NCI-H345 (cell line): Measurements from ENCODE around the gene SF3B1.
"Not testable (repeated sequence)": the region's sequence is repeated elsewhere in the genome, so short reads cannot be mapped to it uniquely, and the experiment has no call there.

Experiments used
- DNase-seq: peaks from one replicate; lab custom pipeline; 2025; lab: John Stamatoyannopoulos, UW

Gene SF3B1

GRCh38 chr2:197433780-197434438 lies 919 bp downstream of the SF3B1 start:
- DNase-seq: no peak

- DNase-seq: not testable (repeated sequence)
Measured at GRCh38 chr2:197432527-197432926, 2.3 kb downstream of the SF3B1 start.

GRCh38 chr2:197431858-197432257 lies 3.0 kb downstream of the SF3B1 start:
- no peak for DNase-seq

- no peak for DNase-seq
Measured at GRCh38 chr2:197427986-197428385, 6.8 kb downstream of the SF3B1 start.

- no peak for DNase-seq
Measured at GRCh38 chr2:197426723-197427603, 7.9 kb downstream of the SF3B1 start.

- no peak for DNase-seq
Measured at GRCh38 chr2:197425550-197425949, 9.3 kb downstream of the SF3B1 start.

- DNase-seq: no peak
Measured at GRCh38 chr2:197423307-197423706, 11.5 kb downstream of the SF3B1 start.

GRCh38 chr2:197419438-197419837 lies 15.4 kb downstream of the SF3B1 start:
- DNase-seq: no peak

- DNase-seq: no peak
Measured at GRCh38 chr2:197416268-197416667, 18.6 kb downstream of the SF3B1 start.

- no peak for DNase-seq
Measured at GRCh38 chr2:197414515-197414914, 20.3 kb downstream of the SF3B1 start.

- DNase-seq: no peak
Measured at GRCh38 chr2:197414039-197414438, 20.8 kb downstream of the SF3B1 start.

- no peak for DNase-seq
Measured at GRCh38 chr2:197405582-197405981, 29.2 kb downstream of the SF3B1 start.

GRCh38 chr2:197399887-197400540 lies 34.8 kb downstream of the SF3B1 start:
- no peak for DNase-seq

GRCh38 chr2:197398913-197399312 lies 35.9 kb downstream of the SF3B1 start:
- no peak for DNase-seq

GRCh38 chr2:197391220-197391717 lies 43.6 kb downstream of the SF3B1 start:
- DNase-seq: no peak

GRCh38 chr2:197388866-197389587 lies 45.8 kb downstream of the SF3B1 start:
- no peak for DNase-seq

GRCh38 chr2:197387179-197387578 lies 47.6 kb downstream of the SF3B1 start:
- DNase-seq: no peak

- DNase-seq: no peak
Measured at GRCh38 chr2:197386242-197386641, 48.6 kb downstream of the SF3B1 start.

- no peak for DNase-seq
Measured at GRCh38 chr2:197383825-197384224, 51.0 kb downstream of the SF3B1 start.

GRCh38 chr2:197381641-197382040 lies 53.2 kb downstream of the SF3B1 start:
- no peak for DNase-seq

GRCh38 chr2:197379918-197380309 lies 54.9 kb downstream of the SF3B1 start:
- not testable (repeated sequence) for DNase-seq
